ENCODE results near the gene MSLN.

MSLN gene

DNA sequence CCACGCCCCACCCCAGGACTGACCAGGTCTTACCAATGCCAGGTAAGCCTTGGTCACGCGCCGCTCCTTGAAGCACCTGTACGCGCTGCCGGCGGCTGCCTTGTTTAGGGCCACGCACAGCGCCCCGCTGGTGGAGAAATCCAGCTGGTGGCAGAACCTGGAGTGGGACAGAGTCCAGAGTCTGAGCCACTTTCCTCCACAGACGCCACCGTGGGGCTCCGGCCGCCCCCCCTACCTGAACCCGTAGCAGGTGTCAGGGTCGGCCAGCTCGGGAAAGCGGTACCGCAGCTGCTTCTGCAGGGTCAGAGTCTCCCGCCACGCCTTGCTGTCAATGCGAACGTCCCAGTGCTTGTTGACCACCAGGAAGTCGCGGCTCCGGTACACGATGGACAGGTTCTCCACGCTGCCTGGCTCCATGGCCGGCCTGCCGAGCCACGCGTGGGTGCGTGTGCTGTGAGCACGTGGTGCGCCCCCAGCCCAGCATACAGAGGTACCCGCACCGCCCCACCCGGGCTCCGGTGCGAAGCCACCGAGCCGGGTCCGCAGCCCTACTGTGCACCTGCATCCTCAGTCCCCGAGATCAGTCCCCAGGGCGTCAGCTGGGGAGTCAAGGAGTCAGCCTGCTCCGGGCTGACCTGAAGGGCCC lies 26.9 kb downstream of the MSLN start:
- ChIA-PET CTCF (interaction anchor here (1.0 kb wide), 3 partner anchors 46 to 76 kb away, joined by 3 read pairs; no protein-coding TSS in a partner anchor), POLR2A (ENCODE audit: low non-redundant PET) (interaction anchor here (0.7 kb wide), 1 partner anchor 26 kb away, joined by 4 read pairs; no protein-coding TSS in a partner anchor)
- peak overlapping the region; percentile 73 for H3K27ac ChIP-seq
- TF ChIP-seq, protein P1, sequence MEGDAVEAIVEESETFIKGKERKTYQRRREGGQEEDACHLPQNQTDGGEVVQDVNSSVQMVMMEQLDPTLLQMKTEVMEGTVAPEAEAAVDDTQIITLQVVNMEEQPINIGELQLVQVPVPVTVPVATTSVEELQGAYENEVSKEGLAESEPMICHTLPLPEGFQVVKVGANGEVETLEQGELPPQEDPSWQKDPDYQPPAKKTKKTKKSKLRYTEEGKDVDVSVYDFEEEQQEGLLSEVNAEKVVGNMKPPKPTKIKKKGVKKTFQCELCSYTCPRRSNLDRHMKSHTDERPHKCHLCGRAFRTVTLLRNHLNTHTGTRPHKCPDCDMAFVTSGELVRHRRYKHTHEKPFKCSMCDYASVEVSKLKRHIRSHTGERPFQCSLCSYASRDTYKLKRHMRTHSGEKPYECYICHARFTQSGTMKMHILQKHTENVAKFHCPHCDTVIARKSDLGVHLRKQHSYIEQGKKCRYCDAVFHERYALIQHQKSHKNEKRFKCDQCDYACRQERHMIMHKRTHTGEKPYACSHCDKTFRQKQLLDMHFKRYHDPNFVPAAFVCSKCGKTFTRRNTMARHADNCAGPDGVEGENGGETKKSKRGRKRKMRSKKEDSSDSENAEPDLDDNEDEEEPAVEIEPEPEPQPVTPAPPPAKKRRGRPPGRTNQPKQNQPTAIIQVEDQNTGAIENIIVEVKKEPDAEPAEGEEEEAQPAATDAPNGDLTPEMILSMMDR (conservative IDR thresholded peaks at IDR 0.05; ENCODE audit: low read depth), result no peak
- DNase-seq (ENCODE audit: low spot score), result no peak

DNA sequence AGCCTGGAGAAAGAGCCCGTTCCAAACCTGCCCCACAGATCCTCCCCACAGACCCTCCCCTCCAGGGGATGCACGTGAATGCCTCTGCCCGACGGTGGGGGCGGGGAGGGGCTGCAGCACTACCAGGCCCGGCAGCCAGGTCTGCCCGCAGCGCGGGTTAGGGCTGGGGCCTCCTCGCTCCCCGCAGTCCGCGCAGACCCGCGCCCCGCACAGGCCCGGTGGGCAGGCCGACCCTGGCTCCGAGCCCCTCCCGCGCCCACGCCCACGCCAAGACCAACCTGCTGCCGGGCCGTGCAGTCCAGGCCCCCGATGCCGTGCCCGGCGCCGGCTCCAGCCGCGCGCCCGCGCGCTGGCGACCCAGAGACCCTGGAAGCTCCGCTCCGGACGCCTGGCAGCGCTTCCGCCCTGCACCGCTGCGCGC lies 27.5 kb downstream of the MSLN start, which contains the start of gene RPUSD1:
Gene RPUSD1, minus strand, starts transcription at position 404 of the 421 bp plus-strand sequence. CDS start 644 bp downstream, outside the sequence.
- CTCF ChIA-PET, result interaction anchor here (1.0 kb wide), 2 partner anchors 47 to 77 kb away, joined by 3 read pairs; no protein-coding TSS in a partner anchor
- POLR2A ChIA-PET (ENCODE audit: low non-redundant PET), result interaction anchor here (0.6 to 0.7 kb wide), 4 partner anchors 27 to 294 kb away, joined by 3 to 4 read pairs (median 3); partner anchors contain the start of gene WDR24
- TF ChIP-seq, protein P1 (conservative IDR thresholded peaks at IDR 0.05; ENCODE audit: low read depth), result no peak
- DNase-seq (ENCODE audit: low spot score), result no peak
- peak within 1 kb of the TSS; percentile 73 for H3K27ac ChIP-seq

DNA sequence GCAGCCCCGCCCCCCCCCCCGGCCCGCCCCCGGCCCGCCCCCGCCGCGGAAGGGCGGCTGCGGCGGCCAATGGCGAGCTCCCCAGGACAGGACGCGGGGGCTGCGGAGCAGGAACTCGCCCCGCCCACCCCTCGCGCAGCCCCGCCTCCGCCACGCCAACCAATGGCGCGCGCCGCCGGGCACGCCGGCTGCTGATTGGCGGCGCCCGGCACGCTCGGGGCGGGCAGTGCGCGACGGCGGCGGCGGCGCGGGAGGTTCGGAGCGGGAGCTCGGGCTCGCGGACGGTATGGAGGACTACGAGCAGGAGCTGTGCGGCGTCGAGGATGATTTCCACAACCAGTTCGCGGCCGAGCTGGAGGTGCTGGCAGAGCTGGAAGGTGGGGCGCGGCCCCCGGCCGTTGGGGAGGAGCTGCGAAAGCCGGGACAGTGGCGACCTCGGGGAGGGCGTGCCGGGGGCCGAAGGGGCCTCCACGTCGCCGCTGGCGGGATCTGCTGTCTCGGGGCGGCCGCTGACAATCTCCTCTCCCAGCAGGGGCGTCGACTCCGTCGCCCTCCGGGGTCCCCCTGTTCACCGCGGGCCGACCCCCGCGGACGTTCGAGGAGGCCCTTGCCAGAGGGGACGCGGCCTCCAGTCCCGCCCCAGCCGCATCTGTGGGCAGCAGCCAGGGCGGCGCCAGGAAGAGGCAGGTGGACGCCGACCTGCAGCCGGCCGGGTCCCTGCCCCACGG lies 28.0 kb downstream of the MSLN start, which contains the start of gene CHTF18:
Gene CHTF18, plus strand, starts transcription at position 222 of the 728 bp plus-strand sequence. Its CDS starts 65 bp downstream, at position 287.
- TF ChIP-seq, protein P1 (conservative IDR thresholded peaks at IDR 0.05; ENCODE audit: low read depth), result no peak
- DNase-seq (ENCODE audit: low spot score), result peak; percentile 97
- CTCF ChIA-PET, result interaction anchor here (1.0 kb wide), 1 partner anchor 47 kb away, joined by 3 read pairs; no protein-coding TSS in a partner anchor
- peak within 1 kb of the TSS; percentile 73 for H3K27ac ChIP-seq
- POLR2A ChIA-PET (ENCODE audit: low non-redundant PET), result interaction anchor here (0.6 to 0.7 kb wide), 6 partner anchors 28 to 687 kb away, joined by 3 to 7 read pairs (median 3); partner anchors contain the start of gene WDR24

DNA sequence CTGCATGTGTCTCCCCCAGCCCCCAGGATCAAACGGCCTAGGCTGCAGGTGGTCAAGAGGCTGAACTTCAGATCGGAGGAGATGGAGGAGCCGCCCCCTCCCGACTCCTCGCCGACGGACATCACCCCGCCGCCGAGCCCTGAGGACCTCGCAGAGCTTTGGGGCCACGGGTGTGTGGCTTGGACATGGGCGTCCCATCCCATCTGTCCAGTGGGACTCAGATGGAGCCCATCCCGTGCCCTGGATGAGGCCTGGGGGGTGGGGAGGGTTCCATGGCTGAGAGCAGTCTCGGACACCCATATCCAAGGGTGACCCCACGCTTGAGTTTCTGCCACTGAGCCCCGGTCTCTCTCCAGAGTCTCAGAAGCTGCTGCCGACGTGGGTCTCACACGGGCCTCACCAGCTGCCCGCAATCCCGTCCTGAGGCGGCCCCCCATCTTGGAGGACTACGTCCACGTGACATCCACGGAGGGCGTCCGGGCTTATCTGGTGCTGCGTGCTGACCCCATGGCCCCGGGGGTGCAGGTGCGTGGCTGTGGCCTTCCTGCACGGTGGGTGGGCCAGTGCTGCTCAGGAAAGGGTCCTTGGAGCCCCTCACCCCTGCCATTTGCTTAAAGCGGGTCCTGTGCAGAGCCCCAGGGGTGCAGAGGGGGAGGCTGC lies 28.8 kb downstream of the MSLN start:
- POLR2A ChIA-PET (ENCODE audit: low non-redundant PET), result no interaction called here
- TF ChIP-seq, protein P1 (conservative IDR thresholded peaks at IDR 0.05; ENCODE audit: low read depth), result no peak
- CTCF ChIA-PET, result interaction anchor here (0.6 kb wide), 1 partner anchor 74 kb away, joined by 4 read pairs; no protein-coding TSS in a partner anchor
- H3K27ac ChIP-seq, result peak overlapping the region; percentile 73
- no peak for DNase-seq (ENCODE audit: low spot score)

DNA sequence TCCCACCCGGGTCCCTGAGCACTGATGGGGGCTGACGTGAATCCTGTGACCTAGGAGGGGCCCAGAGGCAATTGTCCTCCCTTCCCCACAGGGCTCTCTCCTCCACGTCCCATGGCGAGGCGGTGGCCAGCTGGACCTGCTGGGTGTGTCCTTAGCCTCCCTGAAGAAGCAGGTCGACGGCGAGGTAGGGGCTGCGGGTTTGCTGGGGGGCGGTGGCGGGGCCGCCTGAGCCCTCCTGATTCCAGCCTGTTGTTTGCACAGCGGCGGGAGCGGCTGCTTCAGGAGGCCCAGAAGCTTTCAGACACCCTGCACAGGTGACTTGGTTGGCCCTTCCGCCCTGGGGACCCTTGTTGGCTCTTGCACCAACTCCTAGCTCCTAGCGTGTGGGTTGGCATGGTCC lies 29.6 kb downstream of the MSLN start:
- TF ChIP-seq, protein P1 (conservative IDR thresholded peaks at IDR 0.05; ENCODE audit: low read depth), result no peak
- ChIA-PET POLR2A (ENCODE audit: low non-redundant PET) (no interaction called here), CTCF (no interaction called here)
- no peak overlapping the region for H3K27ac ChIP-seq
- DNase-seq (ENCODE audit: low spot score), result no peak

DNA sequence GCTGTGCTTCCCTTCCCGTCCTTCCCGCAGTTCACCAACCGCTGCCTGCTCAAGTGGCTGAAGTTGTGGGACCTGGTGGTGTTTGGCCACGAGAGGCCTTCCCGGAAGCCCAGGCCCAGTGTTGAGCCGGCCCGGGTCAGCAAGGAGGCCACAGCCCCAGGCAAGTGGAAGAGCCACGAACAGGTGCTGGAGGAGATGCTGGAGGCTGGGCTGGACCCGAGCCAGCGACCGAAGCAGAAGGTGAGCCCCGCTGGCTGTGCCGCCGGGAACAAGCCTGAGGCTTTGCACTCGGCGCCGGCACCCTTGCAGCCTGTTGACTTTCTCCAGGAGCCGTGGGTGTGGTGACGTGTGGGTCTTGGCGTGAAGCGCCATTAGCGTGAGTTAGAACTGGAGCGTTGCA lies 30.6 kb downstream of the MSLN start:
- ChIA-PET CTCF (no interaction called here), POLR2A (ENCODE audit: low non-redundant PET) (no interaction called here)
- no peak overlapping the region for H3K27ac ChIP-seq
- TF ChIP-seq, protein P1 (conservative IDR thresholded peaks at IDR 0.05; ENCODE audit: low read depth), result no peak
- DNase-seq (ENCODE audit: low spot score), result no peak
